NT2/D1 (cell line): Measurements from ENCODE around the gene KCNG2.

Experiments
- DNase-seq: peaks from one replicate; pipeline ENCODE4 v3.0.0-alpha.2; 2011; ENCODE audit warnings: low read depth, low spot score
- H3K27me3 ChIP-seq: 2 replicates; pipeline ENCODE4 v1.6.0; 2011; ENCODE audit warnings: mild to moderate bottlenecking; ENCODE audit not compliant: insufficient read length, insufficient read depth
- H3K36me3 ChIP-seq: 2 replicates; pipeline ENCODE4 v1.6.1; 2011; ENCODE audit warnings: mild to moderate bottlenecking, low read length, mixed read lengths; ENCODE audit not compliant: insufficient read depth, insufficient read length
- H3K4me1 ChIP-seq: 2 replicates; pipeline ENCODE4 v1.5.1; 2011; ENCODE audit not compliant: insufficient read depth, insufficient read length
- H3K4me3 ChIP-seq: 2 replicates; pipeline ENCODE4 v1.5.1; 2011; ENCODE audit warnings: low read depth; ENCODE audit not compliant: insufficient read length
- H3K9ac ChIP-seq: 2 replicates; pipeline ENCODE4 v1.6.0; 2011; ENCODE audit warnings: low read depth; ENCODE audit not compliant: insufficient read length
- H3K9me3 ChIP-seq: 2 replicates; pipeline ENCODE4 v1.5.1; 2011; ENCODE audit warnings: mild to moderate bottlenecking, low read length; ENCODE audit not compliant: insufficient read depth
- SUZ12 ChIP-seq: IDR thresholded peaks from 2 replicates; pipeline ENCODE4 v1.6.1; 2011; ENCODE audit not compliant: insufficient read length, insufficient read depth; ENCODE audit errors: extremely low read depth
- YY1 ChIP-seq: IDR thresholded peaks from 2 replicates; pipeline ENCODE4 v1.6.1; 2011; ENCODE audit not compliant: insufficient read length, insufficient read depth
- ZNF274 ChIP-seq: IDR thresholded peaks from 2 replicates; pipeline ENCODE4 v1.6.1; 2011; ENCODE audit warnings: mild to moderate bottlenecking, low read depth, low read length

The KCNG2 gene

GRCh38 chr18:79792096-79792987 lies 5.4 kb upstream of the KCNG2 start:
- TF ChIP-seq SUZ12 (no peak), ZNF274 (no peak), YY1 (no peak)
- Histone ChIP-seq H3K9me3 (no peaks in the 10 kb centered on the region), H3K4me3 (no peak overlapping the region), H3K36me3 (no peaks in the 10 kb centered on the region), H3K27me3 (peaks cover 72% of the 10 kb centered on the region), H3K9ac (no peak overlapping the region), H3K4me1 (peaks cover 11% of the 10 kb centered on the region)
- DNase-seq, result no peak

- no peaks in the 10 kb centered on the region for H3K36me3 ChIP-seq
- peaks cover 14% of the 10 kb centered on the region for H3K4me1 ChIP-seq
- H3K27me3 ChIP-seq, result peaks cover 70% of the 10 kb centered on the region
- no peak for DNase-seq
- no peak overlapping the region for H3K4me3 ChIP-seq
- no peaks in the 10 kb centered on the region for H3K9me3 ChIP-seq
- H3K9ac ChIP-seq, result no peak overlapping the region
- TF ChIP-seq ZNF274, result no peak
Observed at GRCh38 chr18:79792988-79793355, 4.8 kb upstream of the KCNG2 start.

GRCh38 chr18:79794846-79795245 lies 2.9 kb upstream of the KCNG2 start:
- Histone ChIP-seq H3K36me3 (no peaks in the 10 kb centered on the region), H3K4me1 (peaks cover 16% of the 10 kb centered on the region), H3K4me3 (no peak overlapping the region), H3K9ac (no peak overlapping the region), H3K27me3 (peaks cover 69% of the 10 kb centered on the region), H3K9me3 (no peaks in the 10 kb centered on the region)
- TF ChIP-seq YY1 (no peak), SUZ12 (no peak), ZNF274 (no peak)
- DNase-seq, result no peak

GRCh38 chr18:79795446-79795845 lies 2.3 kb upstream of the KCNG2 start:
- Histone ChIP-seq H3K4me3 (no peak overlapping the region), H3K9me3 (no peaks in the 10 kb centered on the region), H3K9ac (no peak overlapping the region), H3K27me3 (peaks cover 69% of the 10 kb centered on the region), H3K36me3 (no peaks in the 10 kb centered on the region), H3K4me1 (peaks cover 19% of the 10 kb centered on the region)
- DNase-seq, result no peak
- TF ChIP-seq ZNF274, result no peak
- TF ChIP-seq SUZ12, result no peak
- TF ChIP-seq YY1, result no peak

GRCh38 chr18:79796016-79796415 lies 1.7 kb upstream of the KCNG2 start:
- TF ChIP-seq ZNF274, result no peak
- no peak for TF ChIP-seq SUZ12
- TF ChIP-seq YY1, result no peak
- peaks cover 72% of the 10 kb centered on the region for H3K27me3 ChIP-seq

GRCh38 chr18:79796531-79797405 lies 970 bp upstream of the KCNG2 start:
- Histone ChIP-seq H3K27me3 (peaks cover 72% of the 10 kb centered on the region), H3K36me3 (no peaks in the 10 kb centered on the region), H3K9ac (no peak overlapping the region), H3K9me3 (no peaks in the 10 kb centered on the region), H3K4me3 (no peak overlapping the region), H3K4me1 (peaks cover 19% of the 10 kb centered on the region)
- no peak for DNase-seq
- TF ChIP-seq YY1 (no peak), SUZ12 (no peak), ZNF274 (no peak)

More at GRCh38 chr18:79796016-79796415, 1.7 kb upstream of the KCNG2 start:
- Histone ChIP-seq H3K36me3 (no peaks in the 10 kb centered on the region), H3K9me3 (no peaks in the 10 kb centered on the region), H3K4me3 (no peak overlapping the region), H3K9ac (no peak overlapping the region), H3K4me1 (peaks cover 19% of the 10 kb centered on the region)
- no peak for DNase-seq
